HepG2 (cell line): ENCODE results near the gene CKB. TPM values are rescaled to one million over a fixed set of nuclear protein-coding genes. Genes with fewer than 3 reads are reported as not detected.

Source experiments
- CEBPB ChIP-seq: IDR thresholded peaks from 2 replicates; pipeline ENCODE4 v1.6.1; 2011; ENCODE audit warnings: low read depth, low read length, improper control_type of control experiment, borderline replicate concordance
- CHD4 ChIP-seq: fragments of 200-600 bp; sonication (generic); IDR thresholded peaks from 2 replicates; pipeline ENCODE4 v1.7.0; 2017; ENCODE audit warnings: mild to moderate bottlenecking, low read length, borderline replicate concordance
- ELF1 ChIP-seq: sonication (generic); formaldehyde crosslinking; IDR thresholded peaks from 2 replicates; pipeline ENCODE4 v1.4.0; 2020; ENCODE audit warnings: missing genetic modification reagents
- FOXM1 ChIP-seq: sonication (generic); formaldehyde crosslinking; IDR thresholded peaks from 2 replicates; pipeline ENCODE4 v1.5.0; 2020; ENCODE audit warnings: missing genetic modification reagents
- GTF2F1 ChIP-seq: fragments of 150-350 bp; IDR thresholded peaks from 2 replicates; pipeline ENCODE4 v1.6.1; 2014; ENCODE audit warnings: low read length
- KDM3A ChIP-seq: IDR thresholded peaks from 2 replicates; pipeline ENCODE4 v1.6.1; 2018; ENCODE audit warnings: low read depth, missing compliant biosample characterization
- MED1 ChIP-seq: sonication (generic); formaldehyde crosslinking; IDR thresholded peaks from 2 replicates; pipeline ENCODE4 v1.4.0; 2020; ENCODE audit warnings: missing genetic modification reagents
- PRMT3 ChIP-seq: sonication (generic); formaldehyde crosslinking; IDR thresholded peaks from 2 replicates; pipeline ENCODE4 v1.8.1; 2022; ENCODE audit warnings: low read depth, mild to moderate bottlenecking, moderate library complexity, missing genetic modification reagents, borderline replicate concordance
- SMARCC2 ChIP-seq: fragments of 450-650 bp; IDR thresholded peaks from 2 replicates; pipeline ENCODE4 v1.6.1; 2017; ENCODE audit warnings: antibody characterized with exemption, mild to moderate bottlenecking
- SRSF1 ChIP-seq: fragments of 200-400 bp; formaldehyde crosslinking; optimal IDR thresholded peaks from 2 replicates; pipeline ENCODE3; 2017; ENCODE audit warnings: mild to moderate bottlenecking, low read depth, low read length, moderate library complexity
- TBX3 ChIP-seq: fragments of 450-650 bp; IDR thresholded peaks from 2 replicates; pipeline ENCODE4 v1.6.1; 2017; ENCODE audit warnings: antibody characterized with exemption, mild to moderate bottlenecking, inconsistent platforms, borderline replicate concordance
- TRAFD1 ChIP-seq: sonication (generic); formaldehyde crosslinking; IDR thresholded peaks from 2 replicates; pipeline ENCODE4 v1.5.1; 2020; ENCODE audit warnings: missing genetic modification reagents, mild to moderate bottlenecking, borderline replicate concordance
- UBTF ChIP-seq: sonication (generic); formaldehyde crosslinking; IDR thresholded peaks from 2 replicates; pipeline ENCODE4 v1.4.0; 2020; ENCODE audit warnings: mild to moderate bottlenecking, missing genetic modification reagents
- ZBTB34 ChIP-seq: sonication (generic); formaldehyde crosslinking; IDR thresholded peaks from 2 replicates; pipeline ENCODE4 v1.8.0; 2022; ENCODE audit warnings: mild to moderate bottlenecking, missing genetic modification reagents
- ZBTB46 ChIP-seq: sonication (generic); formaldehyde crosslinking; IDR thresholded peaks from 2 replicates; pipeline ENCODE4 v1.4.0; 2020; ENCODE audit warnings: mild to moderate bottlenecking, missing genetic modification reagents, borderline replicate concordance
- ZNF18 ChIP-seq: sonication (generic); formaldehyde crosslinking; IDR thresholded peaks from 2 replicates; pipeline ENCODE4 v1.8.0; 2022; ENCODE audit warnings: mild to moderate bottlenecking, missing genetic modification reagents; ENCODE audit not compliant: insufficient replicate concordance
- ZNF343 ChIP-seq: sonication (generic); formaldehyde crosslinking; IDR thresholded peaks from 2 replicates; pipeline ENCODE4 v1.4.0; 2020; ENCODE audit warnings: mild to moderate bottlenecking, missing genetic modification reagents
- ZNF546 ChIP-seq: sonication (generic); formaldehyde crosslinking; conservative IDR thresholded peaks from 2 replicates; pipeline ENCODE4 v1.8.1; 2023; ENCODE audit warnings: mild to moderate bottlenecking, missing genetic modification reagents
- ZNF614 ChIP-seq: IDR thresholded peaks from 2 replicates; pipeline ENCODE4 v1.6.1; 2018; ENCODE audit warnings: missing biosample characterization, missing genetic modification reagents, inconsistent platforms, borderline replicate concordance
- ZNF644 ChIP-seq: IDR thresholded peaks from 2 replicates; pipeline ENCODE4 v1.6.1; 2016; ENCODE audit warnings: low read depth
- polyA plus RNA-seq, 8 experiments: library from polyadenylated mRNA; depleted of rRNA in 3 of 8; stranded (reverse) in 7 of 8; unstranded in 1 of 8; fragments of >200 nt; fragmentation: Illumina TruSeq in 4 of 8; extraction: Trizol in 4 of 8; gene quantifications; 2 replicates each; pipeline versions ENCODE4 v1.2.1 to v1.2.3, GENCODE V29; 2011 to 2016; ENCODE audit warnings: low read depth in 4 of 8, missing spikeins in 1 of 8, mixed read lengths in 1 of 8; ENCODE audit not compliant: insufficient read depth in 1 of 8
- total RNA-seq, 5 experiments: library from RNA; depleted of rRNA; stranded (reverse); fragments of >200 nt; fragmentation: Illumina TruSeq; extraction: Trizol; gene quantifications; 2 replicates each; pipeline ENCODE4 v1.2.3, GENCODE V29; 2016; ENCODE audit warnings: low read depth in 1 of 5

CKB gene
- total and polyA plus RNA-seq, 2 of the 13 experiments (the other 11 are each of a cell fraction or from before 2014, with no cell fraction given) = 82.3 to 217 TPM

- TF ChIP-seq UBTF (CRISPR knock-in tag) (0 out of 2 replicates have a peak, but pooled peaks have one; percentile 18), KDM3A (CRISPR knock-in tag) (0 out of 2 replicates have a peak, but pooled peaks have one; percentile 59), GTF2F1 (no peak), MED1 (0 out of 2 replicates have a peak, but pooled peaks have one; percentile 25), ZNF18 (CRISPR knock-in tag) (no peak), TRAFD1 (no peak), ZBTB34 (no peak), CEBPB (no peak), CHD4 (no peak), TBX3 (no peak), SMARCC2 (no peak), ELF1 (peak; percentile 24; the same call in 1 of the 2 replicates), PRMT3 (CRISPR knock-in tag) (no peak), SRSF1 (peak; percentile 47), ZNF343 (no peak), ZNF644 (CRISPR knock-in tag) (no peak), FOXM1 (CRISPR knock-in tag) (peak; percentile 49; the same call in 1 of the 2 replicates), ZNF614 (CRISPR knock-in tag) (peak; percentile 29; the same call in 1 of the 2 replicates), ZBTB46 (CRISPR knock-in tag) (no peak), ZNF546 (CRISPR knock-in tag) (no peak)
Measured at GRCh38 chr14:103546652-103547454, 24.2 kb upstream of the CKB start (continued).
